GM18526 (cell line): ENCODE results near the gene P2RY12.

ENCODE experiments used
- POLR2A ChIP-seq: IDR thresholded peaks from 3 replicates; pipeline ENCODE4 v1.6.1; 2011; ENCODE audit not compliant: insufficient read length; ENCODE audit errors: extremely low read depth

P2RY12 gene

DNA sequence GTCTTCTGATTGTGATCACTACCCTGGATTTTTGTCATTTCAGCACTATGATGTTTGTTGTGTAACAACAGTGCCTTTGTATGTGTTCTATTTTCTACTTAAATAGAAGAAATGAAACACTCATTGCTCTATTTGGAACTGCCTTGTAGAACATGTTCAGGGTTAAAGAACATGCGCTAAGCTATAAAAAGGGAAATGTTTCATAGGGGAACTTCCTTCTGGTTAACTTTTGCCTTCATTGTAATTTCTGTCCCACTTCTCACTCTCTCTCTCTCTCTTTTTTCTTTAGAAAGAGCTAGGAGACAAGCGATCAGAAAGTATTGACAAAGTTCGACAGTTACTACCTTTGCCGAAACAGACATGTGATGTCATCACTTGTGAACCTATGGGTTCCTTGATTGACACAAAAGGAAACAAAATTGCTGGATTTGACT lies at the start of gene P2RY12:
P2RY12 (minus strand) TSS at position 13 of the 434 bp plus-strand sequence. CDS start 45,908 bp downstream, outside the sequence.
- no peak for TF ChIP-seq POLR2A

DNA sequence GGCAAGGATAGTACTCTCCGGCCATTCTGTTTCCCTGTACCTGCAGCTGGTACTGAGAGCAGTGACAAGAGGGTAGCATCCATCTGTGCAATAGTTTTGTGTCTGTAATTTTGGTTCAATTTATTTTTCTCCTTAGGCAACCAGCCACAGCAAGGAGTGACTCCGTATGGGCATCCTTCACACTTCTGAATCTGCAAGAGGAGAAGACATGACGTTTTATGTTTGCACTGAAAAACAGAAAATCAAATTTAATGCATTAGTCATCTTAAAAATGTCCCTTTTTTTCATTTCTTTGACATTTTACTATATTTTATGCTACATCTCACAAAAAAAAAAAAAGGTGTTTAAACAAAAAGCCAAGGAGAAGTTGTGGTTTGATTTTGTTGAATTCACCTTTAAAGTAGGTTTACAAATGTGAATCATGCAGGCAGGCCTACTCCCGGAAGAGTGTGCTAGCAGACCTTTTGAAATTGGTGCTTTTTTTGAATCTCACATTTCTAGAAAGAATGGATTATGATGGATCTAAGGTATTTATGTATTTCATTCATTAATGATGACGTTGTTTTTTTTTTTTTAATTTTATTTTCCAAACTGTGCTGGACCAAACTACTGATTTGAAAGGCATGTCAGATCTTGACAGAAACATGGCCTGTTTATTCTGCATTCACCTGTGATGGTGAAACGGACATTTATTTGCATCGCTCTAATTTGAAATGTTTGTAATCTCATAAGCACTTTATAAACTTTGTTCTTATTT lies 48.2 kb upstream of the P2RY12 start:
- no peak for TF ChIP-seq POLR2A

DNA sequence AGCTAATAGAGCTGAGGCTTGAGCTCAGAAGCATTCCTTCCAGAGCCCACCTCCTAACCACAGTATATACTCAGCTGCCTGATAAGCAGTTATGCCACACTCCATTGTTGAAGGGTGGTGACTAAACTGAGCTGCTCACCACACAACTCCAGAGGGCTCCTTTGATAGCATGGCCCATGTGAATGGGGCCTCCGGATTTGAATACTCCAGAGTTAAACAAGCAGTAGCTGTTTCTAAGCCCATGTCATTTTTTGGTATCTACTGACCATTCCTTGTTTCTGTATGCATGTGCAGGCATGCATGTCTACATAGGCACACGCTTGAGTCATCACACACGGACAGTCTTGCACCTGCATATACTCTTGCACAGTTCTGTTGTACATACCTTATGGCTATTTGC lies 47.4 kb upstream of the P2RY12 start:
- no peak for TF ChIP-seq POLR2A

DNA sequence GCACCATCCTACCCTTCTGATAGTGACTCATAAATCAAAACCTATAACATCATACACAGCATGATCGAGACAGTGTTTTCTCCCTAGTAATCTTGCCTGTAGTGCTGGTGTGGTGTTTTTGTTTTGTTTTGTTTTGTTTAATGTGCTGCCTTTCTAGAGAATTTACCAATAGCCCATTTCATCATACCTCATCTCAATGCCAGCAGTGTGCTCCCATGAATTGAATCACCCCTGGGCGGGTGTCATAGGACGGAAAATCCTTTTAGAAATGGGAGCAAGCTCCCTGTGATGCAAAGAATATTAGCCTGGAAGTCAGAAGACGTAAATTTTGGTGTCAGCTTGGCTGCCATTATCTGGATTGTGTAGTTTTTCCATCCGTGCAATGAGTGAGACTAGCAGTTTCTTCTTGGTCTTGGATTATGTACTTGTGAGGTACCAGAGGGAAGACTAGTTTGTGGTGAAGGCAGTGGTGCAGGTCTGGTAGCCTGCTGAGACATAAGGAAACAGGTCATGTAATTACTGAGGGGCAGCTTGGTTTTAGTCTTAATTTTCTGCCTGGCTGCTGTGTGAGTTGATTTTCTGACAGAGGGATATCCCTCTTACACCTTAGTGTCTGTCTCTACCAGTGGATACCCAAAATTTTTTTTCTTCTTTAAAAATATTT lies 46.4 kb upstream of the P2RY12 start:
- TF ChIP-seq POLR2A, result no peak

DNA sequence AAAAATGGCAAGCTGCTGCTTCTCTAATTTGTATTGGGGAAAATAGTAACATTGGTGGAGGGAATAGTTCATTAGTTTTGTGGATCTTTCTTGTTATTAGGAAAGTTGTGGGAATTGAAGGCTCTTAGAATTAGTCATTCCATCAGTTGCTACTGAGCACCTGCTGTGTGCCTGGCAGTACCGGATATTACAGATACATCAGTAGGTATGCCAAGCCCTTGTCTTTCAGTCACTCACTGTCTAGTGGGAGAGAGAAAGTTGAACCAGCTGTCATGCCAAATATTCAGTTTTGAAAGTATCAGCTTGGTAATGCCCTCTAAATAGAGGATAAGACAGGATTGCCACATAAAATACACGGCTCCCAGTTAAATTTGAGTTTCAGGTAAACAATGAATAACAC lies 43.8 kb upstream of the P2RY12 start:
- no peak for TF ChIP-seq POLR2A

DNA sequence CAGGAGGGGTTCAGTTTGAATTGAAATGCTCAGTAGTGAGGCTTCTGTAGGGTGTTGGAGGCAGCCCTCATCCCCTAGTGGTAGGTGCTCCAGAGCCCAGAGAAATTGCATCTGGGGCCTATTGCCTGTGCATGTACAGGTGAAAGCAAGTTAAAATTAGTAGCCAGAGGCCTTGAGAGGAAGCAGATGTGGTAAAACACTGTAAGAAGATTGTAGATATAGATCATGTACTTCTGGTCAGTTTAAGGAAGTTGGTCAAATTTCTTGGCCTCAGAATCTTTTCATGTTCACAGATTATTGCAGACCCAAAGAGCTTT lies 41.7 kb upstream of the P2RY12 start:
- TF ChIP-seq POLR2A, result no peak

DNA sequence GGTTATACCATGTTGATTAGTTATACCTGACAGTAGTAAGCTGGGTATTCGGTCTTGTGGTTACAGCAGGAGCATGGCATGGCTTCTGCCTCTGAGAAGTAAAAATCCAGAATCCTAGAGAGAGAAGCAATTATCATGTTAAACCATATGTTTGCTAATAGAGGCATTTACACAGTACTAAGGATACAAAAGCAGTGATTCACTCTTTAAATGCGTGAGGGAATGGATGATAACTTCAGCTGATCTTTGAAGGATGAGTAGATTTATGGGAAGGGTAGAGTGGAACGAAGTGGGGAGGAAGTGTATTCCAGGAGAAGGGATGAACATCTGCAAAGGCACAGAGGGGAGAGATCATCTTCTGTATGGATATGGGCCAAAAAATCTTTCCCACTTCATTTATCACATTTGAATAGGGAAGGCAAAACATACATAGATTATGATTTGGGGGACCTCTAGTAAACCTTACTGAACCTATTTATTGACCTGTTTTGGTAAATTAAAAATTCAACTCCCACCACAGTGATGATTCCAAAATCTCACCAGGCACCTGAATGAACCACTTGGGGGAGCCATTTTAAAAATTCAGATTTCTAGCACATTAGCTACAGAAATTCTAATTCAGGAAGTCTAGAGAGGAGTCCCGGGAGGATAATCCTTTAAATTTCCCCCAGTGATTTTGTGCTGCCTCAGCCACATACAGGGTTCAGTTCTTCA lies 41.2 kb upstream of the P2RY12 start:
- TF ChIP-seq POLR2A, result no peak

DNA sequence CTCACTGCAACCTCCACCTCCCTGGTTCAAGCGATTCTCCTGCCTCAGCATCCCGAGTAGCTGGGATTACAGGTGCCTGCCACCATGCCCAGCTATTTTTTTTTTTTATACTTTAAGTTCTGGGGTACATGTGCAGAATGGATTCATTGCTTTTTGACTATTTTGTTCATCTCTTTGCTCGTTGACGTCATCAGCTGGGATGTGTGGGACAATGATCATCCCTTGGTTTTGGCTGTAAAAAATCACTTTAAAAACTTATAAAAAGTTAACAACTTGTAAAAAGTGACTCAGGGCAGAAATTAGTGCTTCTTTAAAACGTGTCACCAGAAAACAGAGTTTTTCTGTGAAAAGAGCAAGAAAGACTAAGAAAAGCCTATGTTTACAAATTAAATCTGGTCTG lies 38.5 kb upstream of the P2RY12 start:
- no peak for TF ChIP-seq POLR2A

DNA sequence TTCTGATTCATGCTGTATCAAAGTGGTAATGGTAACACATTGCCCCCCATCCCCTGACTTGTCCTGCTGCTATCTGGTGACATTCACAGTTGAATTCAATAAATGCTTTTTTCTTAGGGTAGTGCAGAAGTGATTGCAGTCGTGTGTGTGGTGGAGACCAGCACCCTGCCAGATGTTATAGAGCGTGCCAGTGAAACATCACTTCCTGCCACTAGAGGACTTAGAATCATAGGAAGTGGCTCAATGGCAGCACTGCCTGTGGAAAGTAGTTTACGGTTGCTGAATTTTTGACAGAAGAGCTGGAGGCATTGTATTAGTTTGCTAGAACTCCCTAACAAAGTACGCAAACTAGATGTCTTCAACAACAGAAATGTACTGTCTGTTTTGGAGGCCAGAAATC lies 37.4 kb upstream of the P2RY12 start:
- no peak for TF ChIP-seq POLR2A

DNA sequence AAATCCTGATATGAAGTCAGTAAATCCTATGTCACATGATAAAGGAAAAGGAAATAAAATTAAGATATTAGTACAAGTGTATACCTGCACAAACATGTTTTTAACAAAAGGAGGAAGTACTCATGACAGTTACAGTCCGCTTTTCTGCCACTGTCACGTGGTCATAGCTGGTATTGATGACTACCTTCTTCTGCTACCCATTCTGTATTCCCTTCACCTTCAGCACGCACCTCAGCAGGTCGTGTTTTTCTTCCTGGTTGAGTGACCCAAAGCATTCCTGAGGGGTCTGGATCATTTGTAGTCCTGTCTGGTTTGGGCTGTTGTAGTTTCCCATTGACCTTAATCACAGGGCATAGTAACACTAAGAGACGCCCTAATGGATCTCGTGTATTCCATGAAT lies 35.3 kb upstream of the P2RY12 start:
- no peak for TF ChIP-seq POLR2A

DNA sequence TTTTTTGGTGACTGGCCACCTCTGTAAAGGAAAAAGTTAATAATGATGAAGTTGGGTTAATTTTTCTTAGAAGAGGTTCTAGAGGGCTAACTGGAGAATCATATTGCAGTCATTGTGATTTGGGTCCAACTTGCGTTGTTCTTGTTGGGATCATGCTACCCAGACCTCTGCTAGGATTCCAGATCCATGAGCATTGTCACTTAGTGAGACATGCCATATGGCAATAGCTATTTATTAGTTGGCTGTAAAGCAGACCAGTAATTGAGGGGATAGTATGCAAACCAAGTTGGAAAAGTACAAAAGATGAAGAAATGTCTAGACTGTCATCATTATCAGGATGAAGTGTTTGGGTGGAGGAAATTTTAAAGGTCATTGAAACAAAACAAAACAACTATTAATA lies 30.7 kb upstream of the P2RY12 start:
- no peak for TF ChIP-seq POLR2A

DNA sequence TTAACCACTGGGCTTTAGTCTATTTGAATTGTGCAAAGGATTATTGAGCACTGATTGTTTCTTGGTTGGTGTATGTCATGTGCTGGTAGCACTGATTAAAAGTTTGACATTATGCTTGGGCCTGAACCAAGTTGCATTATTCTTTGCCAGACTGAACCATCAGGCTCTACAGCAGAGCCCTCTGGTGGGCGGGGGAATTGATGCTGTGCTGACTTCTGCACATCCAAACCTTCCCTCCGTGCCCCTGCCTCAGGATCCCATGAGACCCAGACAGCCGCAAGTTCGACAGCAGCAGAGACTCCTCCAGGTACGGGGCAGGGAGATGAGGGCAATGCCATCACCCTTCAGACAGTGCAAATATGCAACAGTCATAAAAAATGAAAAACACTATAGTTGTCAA lies 28.4 kb upstream of the P2RY12 start:
- TF ChIP-seq POLR2A, result no peak

DNA sequence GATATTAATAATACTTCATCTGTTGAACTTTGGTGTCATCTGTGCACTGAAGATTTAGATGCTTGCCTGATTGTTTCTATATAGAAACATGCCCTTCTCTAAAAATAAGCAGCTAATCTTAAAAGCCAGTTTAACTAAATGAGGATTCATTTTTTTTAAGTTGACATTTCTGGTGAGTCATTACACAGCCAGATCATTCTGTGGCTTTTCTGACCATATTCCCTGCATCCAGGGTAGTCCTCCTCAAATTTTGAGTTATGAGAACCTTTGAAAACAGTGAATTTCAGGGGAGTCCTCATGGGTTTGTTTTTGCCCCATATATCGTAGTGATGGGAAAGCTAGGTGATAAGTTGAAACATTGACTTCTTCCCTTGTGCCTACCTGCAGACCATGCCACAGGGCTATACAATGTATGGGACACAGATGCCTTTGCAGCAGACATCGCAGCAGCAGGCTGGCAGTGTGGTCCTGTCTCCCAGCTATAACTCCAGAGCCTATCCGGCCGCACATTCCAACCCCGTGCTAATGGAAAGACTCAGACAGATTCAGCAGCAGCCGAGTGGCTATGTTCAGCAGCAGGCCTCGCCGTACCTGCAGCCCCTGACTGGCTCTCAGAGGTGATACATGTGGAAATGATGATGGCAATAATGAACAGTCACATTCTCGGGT lies 26.5 kb upstream of the P2RY12 start:
- TF ChIP-seq POLR2A, result no peak

DNA sequence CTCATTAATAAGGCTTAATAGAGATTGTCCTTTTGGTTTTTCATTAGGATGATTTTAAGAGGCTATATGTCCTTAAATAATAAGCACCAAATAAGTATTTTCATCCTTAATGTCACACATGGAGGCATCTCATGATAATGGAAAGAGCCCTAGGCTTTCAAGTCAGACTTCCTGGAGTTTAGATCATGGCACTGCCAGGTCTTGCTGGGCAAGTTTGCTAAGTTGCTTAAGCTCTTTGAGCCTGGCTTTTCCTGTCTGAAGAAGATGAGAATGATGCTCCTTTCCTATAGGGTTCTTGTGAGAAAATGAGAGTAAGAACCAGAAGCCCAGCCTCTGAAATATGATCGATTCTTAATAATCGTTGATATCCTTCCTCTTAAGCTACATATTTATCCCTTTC lies 23.4 kb upstream of the P2RY12 start:
- no peak for TF ChIP-seq POLR2A

DNA sequence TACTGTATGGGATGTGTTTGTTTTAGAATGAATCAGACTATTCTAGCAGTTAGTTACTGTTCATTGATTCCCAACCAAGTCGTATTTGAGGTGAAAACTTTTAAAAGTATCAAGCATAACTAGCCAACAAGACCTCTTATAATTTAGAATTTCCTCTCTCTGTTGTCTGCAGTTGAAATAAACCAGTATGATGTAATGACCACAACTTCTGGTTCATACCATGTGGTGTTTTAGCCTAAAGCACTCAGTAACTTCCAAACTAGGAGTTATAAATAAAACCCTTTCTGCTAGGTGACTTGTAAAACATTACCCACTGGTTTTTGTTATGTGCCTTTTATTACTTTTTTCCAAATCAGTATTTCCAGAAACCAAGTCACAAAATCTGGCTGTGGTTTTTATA lies 19.8 kb upstream of the P2RY12 start:
- no peak for TF ChIP-seq POLR2A

DNA sequence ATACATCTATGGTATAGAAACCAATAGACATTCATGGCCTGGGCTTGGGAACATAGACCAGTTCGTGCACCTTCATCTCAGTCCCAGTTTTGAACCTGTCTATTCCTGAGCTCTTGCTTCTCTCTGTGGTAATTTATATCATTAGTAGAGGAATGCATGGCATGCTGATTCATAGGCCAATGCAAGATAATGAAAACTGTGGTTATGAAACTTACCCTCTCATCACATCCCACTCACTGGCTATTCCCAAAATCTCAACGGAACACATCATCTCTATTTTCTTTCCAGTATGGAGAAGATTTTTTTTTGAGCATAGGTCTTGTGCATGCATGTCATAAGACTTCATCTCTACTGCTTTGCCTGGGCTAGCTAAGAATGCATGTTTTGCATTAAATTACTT lies 18.7 kb upstream of the P2RY12 start:
- TF ChIP-seq POLR2A, result no peak
